GM19023 (cell line): Measurements from ENCODE around the gene CHFR.
"Not testable (repeated sequence)": the region's sequence is repeated elsewhere in the genome, so short reads cannot be mapped to it uniquely, and the experiment has no call there.

Experiments used
- ATAC-seq: cut with Tn5 transposase; IDR thresholded peaks from one replicate; pipeline ENCODE4 v1.9.1; 2021; ENCODE audit warnings: mild to moderate bottlenecking, moderate library complexity; ENCODE audit not compliant: unreplicated experiment

CHFR gene

GRCh38 chr12:132813443-132813842 is 74.0 kb downstream of the CHFR start:
- no peak for ATAC-seq

- ATAC-seq = no peak
These were observed 74.6 kb downstream of the CHFR start for GRCh38 chr12:132812631-132813305.

- ATAC-seq = not testable (repeated sequence)
These were observed 78.0 kb downstream of the CHFR start for GRCh38 chr12:132809391-132809790.

- no peak for ATAC-seq
These were observed 79.9 kb downstream of the CHFR start for GRCh38 chr12:132807295-132808092.

GRCh38 chr12:132806857-132807256 is 80.5 kb downstream of the CHFR start:
- no peak for ATAC-seq

GRCh38 chr12:132804426-132804861 is 83.0 kb downstream of the CHFR start:
- ATAC-seq = no peak

GRCh38 chr12:132803888-132804287 is 83.5 kb downstream of the CHFR start:
- ATAC-seq = no peak

GRCh38 chr12:132803125-132803524 is 84.3 kb downstream of the CHFR start:
- no peak for ATAC-seq

GRCh38 chr12:132801741-132802140 is 85.7 kb downstream of the CHFR start:
- ATAC-seq = no peak

- no peak for ATAC-seq
These were observed 88.6 kb downstream of the CHFR start for GRCh38 chr12:132798836-132799235.

- ATAC-seq = no peak
These were observed 89.4 kb downstream of the CHFR start for GRCh38 chr12:132797820-132798570.

- ATAC-seq = no peak
These were observed 91.6 kb downstream of the CHFR start for GRCh38 chr12:132795847-132796246.

- ATAC-seq = not testable (repeated sequence)
These were observed 95.5 kb downstream of the CHFR start for GRCh38 chr12:132791940-132792339.

GRCh38 chr12:132789099-132789471 is 98.3 kb downstream of the CHFR start:
- ATAC-seq = no peak

- ATAC-seq = no peak
These were observed 98.9 kb downstream of the CHFR start for GRCh38 chr12:132788375-132789098.

GRCh38 chr12:132787877-132788276 is 99.5 kb downstream of the CHFR start:
- no peak for ATAC-seq

- ATAC-seq = no peak
These were observed 101.2 kb downstream of the CHFR start for GRCh38 chr12:132786192-132786591.

- ATAC-seq = no peak
These were observed 102.8 kb downstream of the CHFR start for GRCh38 chr12:132784580-132784979.

GRCh38 chr12:132783917-132784531 is 103.4 kb downstream of the CHFR start:
- no peak for ATAC-seq
